HG03095 (cell line): ENCODE data around the gene TMEM98.
"Not testable (repeated sequence)": the region's sequence is repeated elsewhere in the genome, so short reads cannot be mapped to it uniquely, and the experiment has no call there.

Experiments used
- ATAC-seq: cut with Tn5 transposase; IDR thresholded peaks from one replicate; pipeline ENCODE4 v1.9.1; 2021; ENCODE audit warnings: moderate library complexity; ENCODE audit not compliant: unreplicated experiment

The TMEM98 gene

DNA sequence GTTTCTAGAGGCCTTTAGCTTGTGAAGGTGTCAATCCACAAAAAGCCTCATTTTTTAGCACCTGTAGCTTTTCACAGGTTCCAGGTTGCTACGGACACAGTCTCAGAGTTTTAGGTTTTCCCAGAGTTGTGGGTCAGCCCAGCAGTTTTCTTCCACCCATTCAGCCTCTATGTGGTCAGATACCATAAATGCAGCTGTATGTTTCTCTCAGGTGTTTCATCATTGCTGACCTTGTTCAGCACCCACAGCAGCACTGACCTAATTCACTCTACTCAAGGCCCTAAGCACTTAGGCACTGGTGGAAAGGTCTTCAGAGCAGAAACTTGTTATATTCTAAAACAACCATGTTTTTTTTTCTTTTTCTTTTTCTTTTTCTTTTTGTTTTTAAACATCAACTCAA is 48.7 kb downstream of the TMEM98 start:
- ATAC-seq, result no peak

DNA sequence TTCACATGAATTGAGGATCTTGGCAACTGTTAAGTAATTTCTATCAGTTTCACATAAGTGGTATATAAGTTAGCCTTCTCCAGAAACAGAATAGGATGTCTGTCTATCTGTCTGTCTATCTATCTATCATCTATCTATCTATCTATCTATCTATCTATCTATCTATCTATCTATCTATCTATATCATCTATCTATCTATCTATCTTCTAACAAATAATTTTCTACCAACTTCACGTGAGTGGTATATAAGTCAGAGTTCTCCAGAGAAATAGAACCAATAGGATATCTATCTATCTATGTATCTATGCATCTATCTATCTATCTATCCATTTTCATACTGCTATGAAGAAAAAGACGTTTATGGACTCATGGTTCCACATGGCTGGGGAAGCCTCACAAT is 52.3 kb downstream of the TMEM98 start:
- ATAC-seq, result no peak

DNA sequence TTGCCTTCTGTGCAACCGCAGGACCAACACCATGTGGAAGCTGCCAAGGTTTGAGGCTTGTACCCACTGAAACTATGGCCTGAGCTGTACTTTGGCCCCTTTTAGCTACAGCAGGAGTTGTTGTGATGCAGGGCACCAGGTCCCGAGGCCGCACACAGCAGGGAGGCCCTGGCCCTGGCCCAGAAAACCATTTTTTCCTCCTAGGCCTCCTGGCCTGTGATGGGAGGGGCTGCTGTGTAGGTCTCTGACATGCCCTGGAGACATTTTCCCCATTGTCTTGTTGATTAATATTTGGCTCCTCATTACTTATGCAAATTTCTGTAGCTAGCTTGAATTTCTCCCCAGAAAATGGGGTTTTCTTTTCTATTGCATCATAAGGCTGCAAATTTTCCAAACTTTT is 53.7 kb downstream of the TMEM98 start:
- not testable (repeated sequence) for ATAC-seq

DNA sequence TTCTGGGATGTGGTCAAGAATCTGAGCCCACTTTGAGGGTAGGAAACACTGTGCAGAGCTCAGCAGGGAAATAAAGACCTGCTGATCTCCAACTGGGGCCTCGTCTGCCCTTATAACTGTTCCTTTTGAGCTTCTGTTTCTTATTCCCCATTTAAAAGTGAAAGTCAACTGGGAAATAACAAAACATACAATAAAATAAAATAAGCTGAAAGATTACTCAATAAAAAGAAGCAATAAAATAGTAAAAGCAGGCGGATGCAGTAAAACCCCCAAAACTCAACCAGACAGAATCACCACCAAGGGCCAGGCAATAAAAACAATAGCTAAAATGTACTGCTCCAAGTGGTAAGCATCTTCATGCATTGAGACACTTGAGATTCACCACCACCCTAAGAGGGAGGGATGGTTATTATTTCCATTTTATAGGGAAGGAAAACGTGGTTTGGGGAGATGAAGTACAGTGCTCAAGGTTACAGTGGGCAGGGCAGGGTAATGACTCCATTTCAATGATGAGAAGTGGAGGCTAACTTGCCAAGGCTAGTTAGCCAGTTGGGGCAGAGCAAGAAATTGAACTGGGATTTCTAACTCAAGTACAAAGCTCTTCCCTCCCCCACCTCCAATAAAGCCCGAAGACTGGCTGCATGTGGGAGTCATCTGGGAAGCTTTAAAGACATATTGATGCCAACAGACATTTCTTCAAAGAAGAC is 57.2 kb downstream of the TMEM98 start:
- no peak for ATAC-seq

DNA sequence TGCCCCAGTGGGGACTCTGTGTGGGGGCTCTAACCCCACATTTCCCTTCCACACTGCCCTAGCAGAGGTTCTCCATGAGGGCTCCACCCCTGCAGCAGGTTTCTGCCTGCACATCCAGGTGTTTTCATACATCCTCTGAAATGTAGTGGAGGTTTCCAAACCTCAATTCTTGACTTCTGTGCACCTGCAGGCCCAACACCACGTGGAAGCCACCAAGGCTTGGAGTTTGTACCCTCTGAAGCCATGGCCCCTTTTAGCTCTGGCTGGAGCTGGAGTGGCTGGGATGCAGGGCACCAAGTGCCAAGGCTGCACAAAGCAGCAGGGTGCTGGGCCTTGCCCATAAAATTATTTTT is 59.5 kb downstream of the TMEM98 start:
- ATAC-seq, result not testable (repeated sequence)

DNA sequence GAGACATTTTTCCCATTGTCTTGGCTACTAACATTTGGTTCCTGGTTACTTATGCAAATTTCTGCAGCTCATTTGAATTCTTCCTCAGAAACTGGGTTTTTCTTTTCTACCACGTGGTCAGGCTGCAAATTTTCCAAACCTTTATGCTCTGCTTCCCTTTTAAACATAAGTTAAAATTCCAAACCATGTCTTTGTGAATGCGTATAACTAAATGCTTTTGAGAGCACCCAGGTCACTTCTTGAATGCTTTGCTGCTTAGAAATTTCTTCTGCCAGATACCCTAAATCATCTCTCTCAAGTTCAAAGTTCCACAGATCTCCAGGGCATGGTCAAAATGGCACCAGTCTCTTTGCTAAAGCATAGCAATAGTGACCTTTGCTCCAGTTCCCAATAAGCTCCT is 59.9 kb downstream of the TMEM98 start:
- ATAC-seq, result not testable (repeated sequence)

DNA sequence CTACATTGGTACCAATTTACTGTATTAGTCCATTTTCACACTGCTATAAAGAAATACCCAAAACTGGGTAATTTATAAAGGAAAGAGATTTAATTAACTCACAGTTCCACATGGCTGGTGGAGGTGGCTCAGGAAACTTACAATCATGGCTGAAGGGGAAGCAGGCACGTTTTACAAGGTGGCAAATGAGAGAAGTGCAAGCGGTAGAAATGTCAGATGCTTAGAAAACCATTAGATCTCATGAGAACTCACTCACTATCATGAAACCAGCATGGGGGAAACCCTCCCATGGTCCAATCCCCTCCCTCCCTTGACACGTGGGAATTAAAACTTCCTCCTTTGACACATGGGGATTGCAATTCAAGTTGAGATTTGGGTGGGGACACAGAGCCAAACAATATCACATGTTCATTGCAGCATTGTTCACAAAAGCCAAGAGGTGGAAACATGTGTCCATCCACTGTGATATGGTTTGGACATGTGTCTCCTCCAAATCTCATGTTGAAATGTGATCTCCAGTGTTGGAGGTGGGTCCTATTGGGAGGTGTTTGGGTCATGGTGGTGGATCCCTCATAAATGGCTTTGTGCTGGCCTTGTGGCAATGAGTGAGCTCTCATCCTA is 60.6 kb downstream of the TMEM98 start:
- ATAC-seq, result no peak

DNA sequence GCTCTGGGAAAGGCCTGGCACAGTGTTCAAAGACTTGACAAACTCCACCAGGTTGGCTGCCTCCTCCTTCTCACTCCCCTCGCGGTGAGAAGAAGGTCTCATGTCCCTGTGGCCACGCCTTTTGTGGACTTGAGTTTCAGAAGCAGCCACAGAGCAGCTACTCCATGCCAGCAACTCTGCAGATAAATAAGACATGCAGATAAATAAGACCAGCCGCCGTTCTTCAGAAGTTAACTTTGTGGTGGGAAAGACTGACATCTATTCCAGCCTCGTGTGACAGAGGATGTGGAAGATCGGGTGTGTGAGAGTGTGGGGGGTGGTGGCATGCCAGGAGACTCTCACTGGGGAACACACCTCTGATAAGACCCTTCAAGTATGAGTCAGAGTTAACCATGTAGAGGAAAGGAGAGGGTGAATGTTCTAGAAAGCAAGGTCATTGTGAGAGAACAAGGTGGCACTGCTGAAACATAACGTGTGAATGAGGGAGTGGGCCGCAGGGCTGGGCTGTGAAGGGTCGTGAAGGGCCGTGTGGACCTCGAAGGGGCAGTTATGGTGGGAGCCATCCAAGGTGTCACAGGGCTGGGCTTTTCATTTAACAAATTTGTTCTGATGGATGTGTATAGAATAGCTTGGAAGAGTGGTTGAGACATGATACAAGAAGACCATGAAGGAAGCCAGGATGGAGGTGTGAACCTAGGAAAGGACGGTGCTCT is 64.5 kb downstream of the TMEM98 start:
- no peak for ATAC-seq

DNA sequence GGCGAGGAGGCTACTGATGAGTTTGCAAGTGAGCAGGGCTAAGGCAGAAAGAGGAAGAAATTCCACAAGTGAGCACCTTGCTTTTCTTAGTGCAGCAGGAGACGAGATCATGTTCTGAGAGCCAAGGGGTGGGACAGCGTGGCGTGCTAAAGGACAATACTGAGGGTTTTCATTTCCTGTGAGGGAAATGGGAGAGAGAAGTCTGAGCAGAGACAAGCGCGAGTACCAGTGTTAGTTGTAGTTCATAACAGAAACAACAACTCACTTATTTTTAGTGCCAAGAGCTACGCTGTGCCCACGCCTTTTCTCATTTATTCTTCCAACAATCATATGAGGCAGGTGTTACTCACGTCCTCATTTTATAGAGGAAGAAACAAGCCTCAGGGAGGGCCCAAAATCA is 66.0 kb downstream of the TMEM98 start:
- ATAC-seq, result no peak
